ENCODE results near the gene TRIM23. TPM values are rescaled to one million over a fixed set of nuclear protein-coding genes. Genes with fewer than 3 reads are reported as not detected.
A peak's percentile ranks its signal among the peaks of the same experiment; 100 is the strongest.

The TRIM23 gene
- total RNA-seq, 2 experiments from 2014 or later, result 10.6 to 13.0 TPM

DNA sequence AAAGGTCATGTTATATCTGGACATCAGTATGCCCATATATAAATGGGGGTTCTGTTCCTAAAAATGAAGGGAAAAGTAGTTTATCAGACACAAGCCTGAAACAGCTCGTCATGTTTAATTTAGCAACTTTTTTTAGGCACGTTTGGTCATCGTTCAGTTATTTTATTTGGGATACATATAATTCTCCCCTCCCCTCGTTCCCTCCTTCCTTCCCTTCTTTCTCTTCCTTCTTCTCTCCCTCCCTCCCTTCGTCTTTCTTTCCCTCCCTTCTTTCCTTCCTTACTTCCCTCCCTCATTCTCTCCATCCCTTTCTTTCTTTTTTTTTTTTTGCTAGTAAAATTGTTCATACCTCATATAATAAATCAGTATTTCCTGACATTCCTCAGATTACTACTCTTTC is 57.6 kb downstream of the TRIM23 start:
- Histone ChIP-seq H3K4me1 (ENCODE audit: insufficient read depth, low read length, poor library complexity, severe bottlenecking) (peaks cover 20% of the 10 kb centered on the region), H3K4me2 (ENCODE audit: low read length) (no peak overlapping the region), H3K9me3 (ENCODE audit: low read length) (no peaks in the 10 kb centered on the region), H4K20me1 (ENCODE audit: insufficient read depth, low read length) (peaks cover 3% of the 10 kb centered on the region; the same call in 1 of the 2 replicates), H3K9me2 (ENCODE audit: insufficient read depth, low read length) (no peaks in the 10 kb centered on the region), H3K27ac (ENCODE audit: low read depth, low read length, poor library complexity, severe bottlenecking) (no peak overlapping the region), H3K4me3 (ENCODE audit: low read depth, low read length, poor library complexity, severe bottlenecking) (no peak overlapping the region), H3K36me3 (ENCODE audit: insufficient read depth, low read length) (peaks cover 37% of the 10 kb centered on the region), H3K79me2 (ENCODE audit: insufficient read depth, low read depth, low read length) (peaks cover 70% of the 10 kb centered on the region), H2AFZ (ENCODE audit: low read length) (no peak overlapping the region)
- POLR2A ChIA-PET, result interaction anchor here (3.0 kb wide), 1 partner anchor 11 kb away, joined by 13 read pairs; no protein-coding TSS in a partner anchor
- intact Hi-C loops (cut with micrococcal nuclease; ENCODE audit: unreplicated experiment), result loop anchor here (10.0 kb wide), 1 partner anchor 578 kb away; the partner anchor contains the start of gene SREK1
- BruUV-seq (replicated peaks), result no TSS peak
- no peak for DNase-seq (ENCODE audit: low spot score)
- TF ChIP-seq EZH2phosphoT487 (IDR thresholded peaks at IDR 0.05; ENCODE audit: borderline replicate concordance, low read depth, low read length), result no peak
- no peak for TF ChIP-seq CTCF (conservative IDR thresholded peaks at IDR 0.05; ENCODE audit: low read length)
- CTCF ChIA-PET (ENCODE audit: unreplicated experiment), result no interaction called here

DNA sequence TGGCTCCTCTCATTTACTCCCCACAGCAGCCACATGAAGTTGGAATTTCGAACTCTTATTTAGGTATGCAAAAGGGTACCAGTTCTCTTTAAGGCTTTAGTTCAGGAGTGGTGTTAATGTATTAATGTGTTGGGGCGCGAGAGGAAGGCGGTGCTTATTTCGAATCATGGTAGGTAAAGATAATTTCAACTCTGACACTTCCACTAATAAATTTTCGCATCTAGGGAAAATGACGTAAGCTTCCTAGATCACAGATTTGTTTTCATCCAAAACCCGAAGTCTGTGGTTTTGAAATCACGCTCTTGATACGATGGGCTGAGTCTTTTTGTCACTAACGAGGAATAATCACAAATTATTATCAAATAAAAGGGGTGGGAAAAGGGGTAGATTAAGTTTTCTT is 60.4 kb downstream of the TRIM23 start:
- ChIA-PET CTCF (ENCODE audit: unreplicated experiment) (interaction anchor here (1.4 kb wide), 1 partner anchor 20 kb away, joined by 4 read pairs; no protein-coding TSS in a partner anchor), POLR2A (interaction anchor here (0.6 to 4.9 kb wide), 12 partner anchors 8 to 600 kb away, joined by 3 to 28 read pairs (median 5); partner anchors contain the start of genes SHLD3, TRAPPC13 and TRIM23)
- Histone ChIP-seq H3K9me3 (ENCODE audit: low read length) (no peaks in the 10 kb centered on the region), H3K4me2 (ENCODE audit: low read length) (peak overlapping the region; percentile 84), H3K27ac (ENCODE audit: low read depth, low read length, poor library complexity, severe bottlenecking) (peak overlapping the region; percentile 80), H3K4me3 (ENCODE audit: low read depth, low read length, poor library complexity, severe bottlenecking) (peak overlapping the region; percentile 90), H3K79me2 (ENCODE audit: insufficient read depth, low read depth, low read length) (peaks cover 83% of the 10 kb centered on the region), H2AFZ (ENCODE audit: low read length) (peak overlapping the region; percentile 88), H3K36me3 (ENCODE audit: insufficient read depth, low read length) (peaks cover 34% of the 10 kb centered on the region), H3K4me1 (ENCODE audit: insufficient read depth, low read length, poor library complexity, severe bottlenecking) (peaks cover 29% of the 10 kb centered on the region), H4K20me1 (ENCODE audit: insufficient read depth, low read length) (0 out of 2 replicates have a peak, but pooled peaks cover 5% of the 10 kb centered on the region), H3K9me2 (ENCODE audit: insufficient read depth, low read length) (no peaks in the 10 kb centered on the region)
- intact Hi-C loops (cut with micrococcal nuclease; ENCODE audit: unreplicated experiment), result loop anchor here (2.0 to 10.0 kb wide), 3 partner anchors 59 to 581 kb away; partner anchors contain the start of genes SREK1 and TRIM23
- TF ChIP-seq EZH2phosphoT487 (IDR thresholded peaks at IDR 0.05; ENCODE audit: borderline replicate concordance, low read depth, low read length), result no peak
- TF ChIP-seq CTCF (conservative IDR thresholded peaks at IDR 0.05; ENCODE audit: low read length), result no peak
- DNase-seq (ENCODE audit: low spot score), result no peak
- BruUV-seq (replicated peaks), result no TSS peak
